PC-9 (cell line): ENCODE results near the gene GID8. TPM values are rescaled to one million over a fixed set of nuclear protein-coding genes. Genes with fewer than 3 reads are reported as not detected.

ENCODE experiments used
- BruUV-seq: library from RNA; stranded (reverse); fragments of 400-500 nt; replicated peaks from 2 replicates; lab custom pipeline; 2021; lab: Mats Ljungman, UMichigan
- CTCF ChIA-PET: fragments of 300-600 bp; sonication (Branson Sonifier 250); formaldehyde crosslinking; loops from one replicate; lab custom pipeline; 2022; ENCODE audit warnings: antibody characterized with exemption; lab: Charles Lee
- POLR2A ChIA-PET: fragments of 300-600 bp; sonication (Branson Sonifier 250); formaldehyde crosslinking; loops from one replicate; lab custom pipeline; 2022; ENCODE audit warnings: antibody characterized with exemption; ENCODE audit not compliant: unreplicated experiment; lab: Charles Lee
- DNase-seq, 2 experiments: peaks; one replicate each; pipeline versions ENCODE4 v3.0.0 to v3.0.0-alpha.2; 2015 to 2022; ENCODE audit warnings: mixed read lengths in 1 of 2
- H2AFZ ChIP-seq: fragments of 200-600 bp; sonication (generic); 2 replicates; pipeline ENCODE4 v1.8.1; 2017; ENCODE audit warnings: antibody characterized with exemption
- H3F3A ChIP-seq: fragments of 200-600 bp; sonication (generic); 2 replicates; pipeline ENCODE4 v1.8.1; 2017; ENCODE audit warnings: antibody characterized with exemption, mild to moderate bottlenecking, low read depth; ENCODE audit not compliant: insufficient read depth
- H3K27ac ChIP-seq: fragments of 200-600 bp; sonication (generic); 2 replicates; pipeline ENCODE4 v1.6.1; 2016; ENCODE audit warnings: mixed run types
- H3K27me3 ChIP-seq: fragments of 200-600 bp; sonication (generic); 2 replicates; pipeline ENCODE4 v1.6.1; 2016; ENCODE audit warnings: low read depth, mixed run types; ENCODE audit not compliant: insufficient read depth
- H3K36me3 ChIP-seq: fragments of 200-600 bp; sonication (generic); 2 replicates; pipeline ENCODE4 v1.6.1; 2016; ENCODE audit warnings: low read depth, mixed run types
- H3K4me1 ChIP-seq: fragments of 200-600 bp; sonication (generic); replicated peaks from 2 replicates; pipeline ENCODE4 v1.6.1; 2016; ENCODE audit warnings: mixed run types; ENCODE audit not compliant: insufficient read depth
- H3K4me2 ChIP-seq: fragments of 200-600 bp; sonication (generic); 2 replicates; pipeline ENCODE4 v1.6.1; 2017; ENCODE audit warnings: mixed run types
- H3K4me3 ChIP-seq: fragments of 200-600 bp; sonication (generic); 2 replicates; pipeline ENCODE4 v1.6.1; 2016; ENCODE audit warnings: mixed run types
- H3K79me2 ChIP-seq: fragments of 200-600 bp; sonication (generic); 2 replicates; pipeline ENCODE4 v1.6.1; 2017; ENCODE audit warnings: low read depth, mixed run types
- H3K9me2 ChIP-seq: fragments of 200-600 bp; sonication (generic); 2 replicates; pipeline ENCODE4 v1.8.1; 2017; ENCODE audit warnings: mild to moderate bottlenecking; ENCODE audit not compliant: insufficient read depth
- H3K9me3 ChIP-seq: fragments of 200-600 bp; sonication (generic); 2 replicates; pipeline ENCODE4 v1.8.1; 2016; ENCODE audit warnings: low read depth; ENCODE audit not compliant: insufficient read depth
- H4K20me1 ChIP-seq: fragments of 200-600 bp; sonication (generic); 2 replicates; pipeline ENCODE4 v1.8.1; 2017; ENCODE audit not compliant: insufficient read depth
- EZH2 ChIP-seq: fragments of 200-600 bp; sonication (generic); IDR thresholded peaks from 2 replicates; pipeline ENCODE4 v1.8.0; 2017; ENCODE audit warnings: antibody characterized with exemption, low read depth
- intact Hi-C: fragments of 100-400 bp; cut with micrococcal nuclease; formaldehyde crosslinking; loops from one replicate; pipeline ENCODE4 v1.10.0; 2022; ENCODE audit not compliant: unreplicated experiment
- total RNA-seq: library from RNA; stranded (reverse); gene quantifications from 2 replicates; pipeline ENCODE4 v1.2.3, GENCODE V29; 2021
- TF ChIP-seq, protein P1 (sequence below): fragments of 200-600 bp; sonication (generic); conservative IDR thresholded peaks from 2 replicates; pipeline ENCODE4 v1.6.1; 2017; ENCODE audit warnings: mixed run types, antibody characterized with exemption, mild to moderate bottlenecking, moderate library complexity

GID8 gene
- total RNA-seq, 1 experiment from 2014 or later: 45.7 TPM

- 0 out of 2 replicates have a peak, but pooled peaks cover 3% of the 10 kb centered on the region for H3K4me1 ChIP-seq
- BruUV-seq: no TSS peak
- ChIA-PET CTCF (interaction anchor here (0.5 to 1.0 kb wide), 4 partner anchors 36 to 1147 kb away, joined by 3 to 11 read pairs (median 7); no protein-coding TSS in a partner anchor), POLR2A (interaction anchor here (0.7 kb wide), 1 partner anchor 310 kb away, joined by 4 read pairs; no protein-coding TSS in a partner anchor)
- no peaks in the 10 kb centered on the region for H3K9me3 ChIP-seq
- no peak overlapping the region for H3K4me3 ChIP-seq
- no peaks in the 10 kb centered on the region for H3K9me2 ChIP-seq
- no peak for TF ChIP-seq EZH2
- TF ChIP-seq, protein P1, sequence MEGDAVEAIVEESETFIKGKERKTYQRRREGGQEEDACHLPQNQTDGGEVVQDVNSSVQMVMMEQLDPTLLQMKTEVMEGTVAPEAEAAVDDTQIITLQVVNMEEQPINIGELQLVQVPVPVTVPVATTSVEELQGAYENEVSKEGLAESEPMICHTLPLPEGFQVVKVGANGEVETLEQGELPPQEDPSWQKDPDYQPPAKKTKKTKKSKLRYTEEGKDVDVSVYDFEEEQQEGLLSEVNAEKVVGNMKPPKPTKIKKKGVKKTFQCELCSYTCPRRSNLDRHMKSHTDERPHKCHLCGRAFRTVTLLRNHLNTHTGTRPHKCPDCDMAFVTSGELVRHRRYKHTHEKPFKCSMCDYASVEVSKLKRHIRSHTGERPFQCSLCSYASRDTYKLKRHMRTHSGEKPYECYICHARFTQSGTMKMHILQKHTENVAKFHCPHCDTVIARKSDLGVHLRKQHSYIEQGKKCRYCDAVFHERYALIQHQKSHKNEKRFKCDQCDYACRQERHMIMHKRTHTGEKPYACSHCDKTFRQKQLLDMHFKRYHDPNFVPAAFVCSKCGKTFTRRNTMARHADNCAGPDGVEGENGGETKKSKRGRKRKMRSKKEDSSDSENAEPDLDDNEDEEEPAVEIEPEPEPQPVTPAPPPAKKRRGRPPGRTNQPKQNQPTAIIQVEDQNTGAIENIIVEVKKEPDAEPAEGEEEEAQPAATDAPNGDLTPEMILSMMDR: no peak
- peak overlapping the region; percentile 58; the same call in 1 of the 2 replicates for H3K4me2 ChIP-seq
- H3K79me2 ChIP-seq: no peaks in the 10 kb centered on the region
- H3F3A ChIP-seq: no peaks in the 10 kb centered on the region
- peaks cover 95% of the 10 kb centered on the region for H3K27me3 ChIP-seq
- DNase-seq: no peak
- intact Hi-C loops: loop anchor here (1.0 to 2.0 kb wide), 3 partner anchors 36 to 200 kb away; no protein-coding TSS in a partner anchor
- no peak overlapping the region for H3K27ac ChIP-seq
- H2AFZ ChIP-seq: no peak overlapping the region
- H4K20me1 ChIP-seq: no peaks in the 10 kb centered on the region; the same call in 1 of the 2 replicates
- no peaks in the 10 kb centered on the region for H3K36me3 ChIP-seq
Measured at GRCh38 chr20:62972845-62973745, 35.1 kb downstream of the GID8 start.

DNA sequence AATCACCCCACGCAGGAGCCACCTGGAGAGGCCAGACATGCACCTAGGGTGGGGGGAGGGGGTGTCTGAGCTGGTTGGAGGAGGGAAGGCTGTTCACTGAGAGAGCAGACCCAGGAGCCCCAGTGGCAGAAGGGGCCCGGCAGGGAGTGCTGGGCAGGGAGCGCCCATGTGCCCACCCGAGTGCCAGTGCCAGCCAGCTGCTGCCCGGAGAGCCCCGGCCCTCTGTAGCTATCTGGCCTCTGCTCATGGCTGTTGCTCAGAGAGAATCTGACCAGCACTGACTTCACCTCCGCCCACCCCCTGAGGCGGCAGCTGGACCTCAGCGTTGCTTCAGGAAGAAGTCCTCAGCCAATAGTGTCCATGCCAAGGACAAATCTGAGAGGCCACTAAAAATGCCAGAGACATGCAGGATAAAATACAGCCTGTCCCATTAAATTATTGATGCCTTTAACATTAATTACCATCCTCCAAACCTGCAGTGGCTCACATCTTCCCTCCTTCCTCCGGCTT lies 37.4 kb downstream of the GID8 start:
- Histone ChIP-seq H2AFZ (no peak overlapping the region), H3K9me2 (no peaks in the 10 kb centered on the region), H3K79me2 (no peaks in the 10 kb centered on the region), H3K4me3 (no peak overlapping the region), H3K27me3 (peaks cover 95% of the 10 kb centered on the region), H3K27ac (no peak overlapping the region), H3F3A (no peaks in the 10 kb centered on the region), H3K9me3 (no peaks in the 10 kb centered on the region), H3K36me3 (no peaks in the 10 kb centered on the region), H3K4me1 (0 out of 2 replicates have a peak, but pooled peaks cover 3% of the 10 kb centered on the region), H3K4me2 (no peak overlapping the region), H4K20me1 (no peaks in the 10 kb centered on the region)
- no TSS peak for BruUV-seq
- intact Hi-C loops: no loop called here
- POLR2A ChIA-PET: no interaction called here
- CTCF ChIA-PET: no interaction called here
- TF ChIP-seq, protein P1: no peak
- TF ChIP-seq EZH2: no peak
- no peak for DNase-seq

DNA sequence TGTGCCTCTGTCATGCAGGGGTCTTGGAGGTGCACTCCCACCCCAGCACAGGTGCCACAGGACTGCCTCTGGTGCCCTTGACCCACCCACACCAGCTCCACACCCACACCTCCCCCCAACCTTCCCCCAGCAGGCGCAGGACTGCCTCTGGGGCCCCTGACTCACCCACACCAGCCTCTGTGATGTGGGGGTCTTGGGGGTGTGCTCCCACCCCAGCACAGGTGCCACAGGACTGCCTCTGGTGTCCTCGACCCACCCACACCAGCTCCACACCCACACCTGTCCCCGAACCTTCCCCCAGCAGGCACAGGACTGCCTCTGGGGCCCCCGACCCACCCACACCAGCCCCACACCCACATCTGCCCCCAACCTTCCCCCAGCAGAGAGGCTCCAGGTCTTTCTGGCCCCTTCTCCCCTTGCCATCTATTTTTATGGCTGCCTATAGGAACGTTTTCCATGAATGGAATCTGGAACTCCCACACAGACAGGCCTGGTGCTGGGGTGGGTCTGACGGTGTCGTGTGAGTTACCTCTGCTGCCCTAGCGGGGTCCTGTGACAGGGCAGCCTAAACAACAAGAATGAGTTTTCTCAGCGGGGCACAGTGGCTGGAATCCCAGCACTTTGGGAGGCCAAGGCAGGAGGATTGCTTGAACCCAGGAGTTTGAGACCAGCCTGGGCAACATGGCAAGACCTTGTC lies 38.0 kb downstream of the GID8 start:
- no peak for DNase-seq
- TF ChIP-seq, protein P1: no peak
- intact Hi-C loops: no loop called here
- Histone ChIP-seq H3K27ac (no peak overlapping the region), H3K4me3 (no peak overlapping the region), H2AFZ (no peak overlapping the region), H3K36me3 (no peaks in the 10 kb centered on the region), H3K27me3 (peaks cover 95% of the 10 kb centered on the region), H3K79me2 (no peaks in the 10 kb centered on the region), H3F3A (no peaks in the 10 kb centered on the region), H3K9me3 (no peaks in the 10 kb centered on the region), H3K4me1 (0 out of 2 replicates have a peak, but pooled peaks cover 3% of the 10 kb centered on the region), H3K4me2 (no peak overlapping the region), H3K9me2 (no peaks in the 10 kb centered on the region), H4K20me1 (no peaks in the 10 kb centered on the region)
- ChIA-PET POLR2A (no interaction called here), CTCF (no interaction called here)
- BruUV-seq: no TSS peak
